Measurements from ENCODE around the gene BEND5.

BEND5 gene, protein sequence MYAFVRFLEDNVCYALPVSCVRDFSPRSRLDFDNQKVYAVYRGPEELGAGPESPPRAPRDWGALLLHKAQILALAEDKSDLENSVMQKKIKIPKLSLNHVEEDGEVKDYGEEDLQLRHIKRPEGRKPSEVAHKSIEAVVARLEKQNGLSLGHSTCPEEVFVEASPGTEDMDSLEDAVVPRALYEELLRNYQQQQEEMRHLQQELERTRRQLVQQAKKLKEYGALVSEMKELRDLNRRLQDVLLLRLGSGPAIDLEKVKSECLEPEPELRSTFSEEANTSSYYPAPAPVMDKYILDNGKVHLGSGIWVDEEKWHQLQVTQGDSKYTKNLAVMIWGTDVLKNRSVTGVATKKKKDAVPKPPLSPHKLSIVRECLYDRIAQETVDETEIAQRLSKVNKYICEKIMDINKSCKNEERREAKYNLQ

DNA sequence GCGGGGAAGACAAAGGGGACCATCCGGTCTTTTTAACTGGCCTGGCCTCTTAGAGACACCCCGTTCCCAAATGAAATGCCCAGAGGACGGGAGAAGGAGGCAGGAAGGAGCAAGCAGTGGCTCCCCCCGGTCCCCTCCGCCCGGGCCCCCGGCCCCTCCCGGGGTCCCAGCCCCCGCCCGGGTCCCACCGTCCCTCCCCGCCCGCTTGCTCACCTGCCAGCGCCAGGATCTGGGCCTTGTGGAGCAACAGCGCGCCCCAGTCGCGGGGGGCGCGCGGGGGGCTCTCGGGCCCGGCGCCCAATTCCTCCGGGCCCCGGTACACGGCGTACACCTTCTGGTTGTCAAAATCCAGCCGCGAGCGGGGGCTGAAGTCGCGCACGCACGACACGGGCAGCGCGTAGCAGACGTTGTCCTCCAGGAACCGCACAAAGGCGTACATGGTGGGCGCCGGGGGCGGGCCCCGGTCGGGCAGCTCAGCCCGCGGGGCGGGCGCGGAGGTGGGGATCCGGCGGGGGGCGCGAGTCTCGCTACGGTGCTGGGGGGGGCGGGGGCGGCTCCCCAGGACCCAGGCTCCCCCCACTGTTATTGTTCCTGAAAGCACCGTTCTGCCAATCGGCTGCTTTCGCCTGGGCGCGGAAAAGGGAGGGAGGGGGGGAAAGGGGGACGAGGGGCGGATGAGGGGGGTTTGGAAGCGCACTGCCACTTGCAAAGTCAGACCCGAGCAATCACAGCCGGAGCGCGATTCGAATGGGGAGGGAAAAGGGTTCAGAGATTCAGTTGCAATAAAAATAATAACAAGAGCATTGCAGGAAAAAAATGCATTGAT lies at the start of gene BEND5:
TSS of gene BEND5 (minus strand) at position 499 of the 826 bp plus-strand sequence. CDS start at position 439, 60 bp downstream.
- DNase-seq (ENCODE audit: low read depth, low spot score): peak; percentile 27

DNA sequence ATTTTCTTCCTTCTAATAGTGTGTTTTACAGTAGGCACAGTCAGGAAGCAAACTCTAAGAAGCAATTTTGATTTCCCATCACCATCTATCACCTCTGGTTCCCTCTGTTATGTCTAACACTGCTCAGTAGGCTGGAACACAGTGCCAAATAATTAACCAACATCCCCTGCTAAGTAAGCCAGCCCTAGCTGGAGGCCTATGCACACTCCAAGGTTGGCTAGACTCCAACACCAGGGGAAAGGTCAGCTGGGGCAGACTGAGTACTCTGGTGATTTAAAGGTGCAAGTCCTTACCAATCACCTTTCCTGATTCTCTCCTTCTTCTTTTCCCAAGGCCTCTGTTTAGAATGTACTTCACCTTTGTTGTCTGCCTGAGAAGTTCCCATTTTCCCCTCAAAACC lies 46.5 kb upstream of the BEND5 start:
- no peak for DNase-seq (ENCODE audit: low read depth, low spot score)

DNA sequence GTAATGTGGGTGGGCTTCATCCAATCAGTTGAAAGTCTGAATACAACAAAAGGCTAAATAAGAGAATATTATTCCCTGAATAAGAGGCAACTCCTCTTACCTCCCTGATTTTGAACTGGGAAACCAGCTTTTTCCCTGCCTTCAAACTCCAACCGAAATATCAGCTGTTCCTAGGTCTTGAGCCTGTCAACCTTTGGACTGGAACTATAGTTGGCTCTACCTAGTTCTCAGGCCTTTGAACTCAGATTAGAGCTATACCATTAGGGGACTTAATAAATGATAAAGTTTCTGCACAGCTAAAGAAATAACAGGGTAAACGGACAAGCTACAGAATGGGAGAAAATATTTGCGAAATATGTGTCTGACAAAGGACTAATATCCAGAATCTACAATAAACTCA lies 43.8 kb upstream of the BEND5 start:
- no peak for DNase-seq (ENCODE audit: low read depth, low spot score)

DNA sequence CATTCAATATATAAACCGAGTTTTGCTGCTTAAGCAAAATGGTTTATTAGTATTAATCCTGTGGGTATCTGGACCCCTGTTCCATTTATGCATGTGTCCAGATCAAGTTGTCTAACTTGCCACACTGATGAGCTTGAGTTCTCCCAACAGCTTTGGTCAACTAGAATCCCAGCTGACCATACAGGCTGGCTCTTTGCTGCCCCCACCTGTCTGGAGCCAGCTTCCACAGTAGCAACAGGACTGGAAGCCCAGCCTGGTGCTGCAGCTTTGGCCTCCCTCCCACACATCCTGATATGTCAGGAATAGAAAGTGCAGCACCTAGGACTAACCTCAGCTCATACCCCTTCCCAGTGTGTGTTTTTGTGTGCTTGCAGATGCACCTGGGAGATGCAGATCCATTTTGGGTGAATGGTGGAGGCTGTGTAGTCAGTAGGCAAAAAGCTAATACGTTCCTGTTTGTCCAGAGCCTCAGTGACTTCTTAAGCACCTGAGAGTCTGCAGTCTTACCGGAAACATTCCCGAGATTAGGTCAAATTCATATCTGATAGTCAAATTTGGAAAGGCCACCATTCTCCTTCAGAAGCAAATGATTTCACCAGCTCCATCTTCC lies 40.9 kb upstream of the BEND5 start:
- no peak for DNase-seq (ENCODE audit: low read depth, low spot score)

DNA sequence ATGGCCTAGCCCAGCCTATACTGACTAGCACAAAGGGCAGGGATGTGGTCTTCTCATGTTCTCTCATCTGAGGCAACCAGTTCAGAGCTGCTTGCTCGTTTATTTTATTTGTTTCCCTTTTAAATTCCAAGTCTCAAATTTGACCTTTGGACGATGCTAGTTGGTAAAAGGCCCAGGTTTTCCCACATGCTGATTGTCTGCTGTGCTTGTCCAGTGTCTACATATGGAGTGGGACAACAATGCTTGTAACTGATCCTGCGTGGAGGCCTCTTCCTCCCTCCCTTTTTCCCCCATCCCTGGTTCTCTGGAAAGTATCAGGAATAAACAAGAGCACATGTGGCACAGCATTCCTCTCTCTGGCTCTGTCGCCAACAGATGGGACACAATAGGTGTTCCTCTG lies 34.0 kb upstream of the BEND5 start:
- no peak for DNase-seq (ENCODE audit: low read depth, low spot score)

DNA sequence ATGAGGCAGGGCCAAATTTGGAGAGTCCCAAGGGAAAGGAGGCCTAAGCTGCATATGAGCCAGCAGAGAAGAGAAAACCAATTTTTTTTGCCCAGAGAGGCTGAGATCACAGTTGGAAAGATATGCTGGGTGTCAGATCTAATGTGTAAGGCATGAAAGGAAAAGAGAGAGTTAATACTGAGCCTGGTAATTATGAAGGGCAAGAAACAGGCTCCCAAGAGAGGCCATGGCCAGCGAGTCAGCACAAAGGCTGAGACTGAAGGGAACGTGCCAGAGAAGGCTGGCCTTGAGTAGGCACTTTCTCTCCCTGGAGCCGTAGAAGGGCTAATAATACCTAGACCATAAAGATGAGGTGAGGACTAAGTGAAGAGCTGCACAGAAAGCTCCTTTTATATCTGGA lies 31.8 kb upstream of the BEND5 start:
- DNase-seq (ENCODE audit: low read depth, low spot score): no peak

DNA sequence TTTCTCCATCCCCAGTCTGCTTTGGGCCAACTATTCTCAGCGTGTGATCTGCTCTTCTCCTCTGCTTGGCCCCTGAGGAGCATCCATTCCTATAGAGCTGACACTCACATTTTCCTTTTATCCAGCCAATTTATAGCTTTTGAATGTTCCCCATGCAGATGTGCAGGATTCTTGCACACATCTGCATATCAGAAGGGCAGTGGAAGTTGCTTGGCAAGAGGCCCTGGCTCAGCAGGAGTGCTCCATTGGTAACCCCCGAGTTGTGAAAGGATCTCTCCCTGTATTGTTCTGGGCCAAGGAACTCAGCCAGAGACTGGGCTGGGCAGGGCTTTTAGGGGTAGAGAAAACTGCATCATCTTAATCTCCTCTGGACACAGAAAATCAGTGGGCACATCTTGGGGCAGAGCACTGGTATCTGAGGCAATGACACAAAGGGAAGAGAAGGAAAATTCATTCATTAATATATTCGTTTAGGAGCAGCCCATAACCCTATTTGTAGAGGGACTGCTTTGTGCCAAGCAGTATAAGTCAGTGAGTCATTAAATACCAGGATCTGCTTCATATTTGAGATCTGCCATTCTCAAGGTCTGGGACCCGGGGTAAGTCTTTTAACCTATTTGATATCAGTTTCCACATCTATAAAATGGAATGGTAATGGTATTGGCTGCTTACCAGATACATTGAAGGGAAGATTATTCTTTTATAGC lies 31.0 kb upstream of the BEND5 start:
- DNase-seq (ENCODE audit: low read depth, low spot score): no peak

DNA sequence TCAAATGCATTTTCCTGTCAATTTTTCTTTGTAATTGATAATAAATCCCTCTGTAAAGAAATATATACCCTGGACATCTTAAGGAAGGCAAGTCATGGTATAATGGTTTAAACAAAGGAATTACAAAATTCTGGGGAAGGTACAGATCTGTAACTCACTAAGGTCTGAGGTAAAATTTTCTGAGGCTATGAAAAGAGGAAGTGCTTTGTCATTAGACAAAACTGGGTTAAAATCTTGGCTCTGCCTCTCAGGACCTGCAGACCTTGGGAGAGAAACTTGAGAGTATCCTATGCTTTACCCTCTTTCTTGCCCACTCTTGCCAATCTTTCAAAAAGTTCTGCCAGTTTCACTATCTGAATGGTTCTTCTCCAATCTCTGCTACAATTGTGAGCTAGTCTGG lies 26.8 kb upstream of the BEND5 start:
- DNase-seq (ENCODE audit: low read depth, low spot score): no peak

DNA sequence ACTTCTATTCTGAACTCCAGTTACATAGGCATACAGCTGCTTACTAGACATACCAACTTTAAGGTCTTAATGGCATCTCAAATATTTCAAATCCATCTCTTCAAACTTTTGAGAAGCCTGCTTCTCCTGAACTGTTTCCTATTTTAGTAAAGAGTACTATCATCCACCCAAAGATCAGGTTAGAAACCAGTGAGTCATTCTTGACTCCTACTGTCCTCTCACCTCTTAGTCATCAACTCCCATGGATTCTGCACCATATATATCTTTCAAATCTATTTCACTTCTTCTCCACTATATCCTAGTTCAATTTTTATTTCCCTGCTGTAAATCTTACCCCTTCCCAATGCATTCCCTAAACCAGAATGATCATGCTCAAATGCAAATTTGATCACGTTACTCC lies 18.1 kb upstream of the BEND5 start:
- DNase-seq (ENCODE audit: low read depth, low spot score): no peak

DNA sequence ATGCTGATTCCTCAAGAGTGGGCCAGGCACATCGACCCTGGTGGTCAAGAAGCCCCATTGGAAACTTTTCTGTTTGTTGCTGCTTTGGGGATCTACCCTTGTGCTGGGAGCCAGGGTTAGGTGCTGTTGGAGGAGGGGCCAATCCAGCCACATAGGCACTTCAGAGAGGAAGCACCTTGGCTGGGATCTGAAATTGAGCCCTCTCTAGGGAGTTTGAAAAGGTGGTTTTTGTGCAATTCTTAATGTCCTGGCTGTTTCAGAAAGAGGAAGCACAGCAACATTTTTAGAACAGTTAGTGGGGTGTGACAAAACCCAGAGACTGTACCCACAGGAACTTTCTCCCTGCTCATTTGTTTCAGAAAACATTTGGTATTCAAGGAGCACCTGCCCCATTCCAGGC lies 17.2 kb upstream of the BEND5 start:
- no peak for DNase-seq (ENCODE audit: low read depth, low spot score)

DNA sequence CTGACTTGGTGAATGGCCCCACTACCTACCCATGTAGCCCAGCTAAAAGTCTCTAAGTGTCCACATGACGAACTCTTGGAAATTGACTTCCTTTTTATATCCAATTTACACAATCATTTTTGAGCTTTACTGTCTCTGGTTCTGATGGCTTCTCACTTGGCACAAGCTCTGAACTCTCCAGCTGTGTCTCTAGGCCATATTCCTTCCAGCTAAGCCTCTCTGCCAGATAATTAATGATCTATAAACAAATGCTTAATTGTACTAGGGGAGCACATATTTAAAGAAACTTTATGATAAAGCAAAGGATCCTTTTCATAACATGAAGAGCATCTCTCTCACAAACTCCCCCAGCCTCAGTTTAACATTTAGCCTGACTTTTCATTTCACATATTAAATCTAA lies 16.3 kb upstream of the BEND5 start:
- no peak for DNase-seq (ENCODE audit: low read depth, low spot score)

DNA sequence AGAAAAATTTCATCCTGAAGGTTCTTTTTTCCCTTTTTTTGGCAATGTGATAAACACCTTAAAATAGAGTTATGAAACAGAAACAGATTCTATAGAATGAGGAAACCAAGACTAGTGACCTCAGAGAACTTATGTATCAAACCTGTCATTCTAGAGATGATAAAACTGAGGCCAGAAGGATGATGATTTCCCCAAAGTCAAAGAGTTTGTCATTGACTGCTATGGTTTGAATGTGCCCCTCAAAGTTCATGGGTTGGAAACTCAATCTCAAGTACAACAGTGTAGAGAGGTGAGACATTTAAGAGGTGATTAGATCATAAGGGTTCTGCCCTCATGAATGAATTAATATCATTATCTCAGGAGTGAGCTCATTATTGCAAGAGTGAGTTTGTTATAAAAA lies 13.7 kb upstream of the BEND5 start:
- no peak for DNase-seq (ENCODE audit: low read depth, low spot score)

DNA sequence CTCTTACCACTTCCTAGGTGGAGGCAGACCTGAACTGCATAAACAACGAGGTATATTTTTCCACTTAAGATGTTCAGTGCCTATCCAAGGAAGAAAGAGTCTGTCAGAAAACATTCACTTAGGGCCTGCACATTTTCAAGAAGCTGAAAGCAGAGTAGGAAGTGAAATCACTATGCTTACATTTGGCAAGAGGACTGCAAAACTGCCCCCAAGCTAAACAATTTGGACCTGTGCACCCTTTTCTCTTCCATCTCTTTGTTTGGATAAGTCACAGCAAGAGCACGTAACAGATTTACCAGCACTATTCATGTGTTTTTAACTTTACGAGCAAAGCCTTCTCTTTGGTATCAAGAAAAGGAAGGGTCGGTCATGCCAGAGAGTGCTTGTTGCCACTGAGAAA lies 13.2 kb upstream of the BEND5 start:
- no peak for DNase-seq (ENCODE audit: low read depth, low spot score)

DNA sequence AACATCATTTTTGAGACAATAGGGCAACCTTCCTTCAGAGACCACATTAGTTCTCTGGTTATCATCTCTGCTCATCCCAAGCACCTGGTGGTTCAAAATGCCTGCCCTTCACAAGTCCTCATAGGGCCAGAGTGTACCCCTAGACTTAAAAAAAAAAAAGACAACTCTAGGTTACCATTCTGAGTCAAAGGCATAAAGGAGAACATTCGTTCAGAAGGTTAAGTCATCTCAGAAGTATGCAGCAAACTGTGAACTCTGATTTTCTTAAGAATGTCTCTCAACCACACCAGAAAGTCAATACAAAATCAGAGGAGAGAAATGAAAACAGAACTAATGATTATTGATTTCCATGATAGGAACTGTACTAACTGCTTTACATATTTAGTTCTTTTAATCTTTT lies 9.2 kb upstream of the BEND5 start:
- no peak for DNase-seq (ENCODE audit: low read depth, low spot score)

DNA sequence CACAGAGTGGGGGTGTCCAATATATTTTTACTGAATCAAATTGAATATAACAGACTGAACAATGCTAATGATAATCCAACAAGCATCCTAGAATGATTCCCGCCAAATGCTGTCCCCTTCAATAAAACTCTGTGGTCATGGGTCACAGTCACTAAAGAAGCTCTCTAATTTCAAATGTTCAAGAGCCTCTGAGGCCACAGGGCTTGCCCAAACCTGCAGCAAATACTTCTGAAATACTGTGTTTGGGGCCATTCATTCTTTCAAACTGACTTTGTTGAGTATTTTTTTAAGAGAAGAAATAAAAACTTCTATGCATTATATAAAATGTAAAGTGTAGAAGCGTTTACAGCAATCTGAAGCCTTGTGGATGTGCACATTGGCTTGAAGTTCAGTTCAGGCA lies 7.6 kb upstream of the BEND5 start:
- DNase-seq (ENCODE audit: low read depth, low spot score): no peak

DNA sequence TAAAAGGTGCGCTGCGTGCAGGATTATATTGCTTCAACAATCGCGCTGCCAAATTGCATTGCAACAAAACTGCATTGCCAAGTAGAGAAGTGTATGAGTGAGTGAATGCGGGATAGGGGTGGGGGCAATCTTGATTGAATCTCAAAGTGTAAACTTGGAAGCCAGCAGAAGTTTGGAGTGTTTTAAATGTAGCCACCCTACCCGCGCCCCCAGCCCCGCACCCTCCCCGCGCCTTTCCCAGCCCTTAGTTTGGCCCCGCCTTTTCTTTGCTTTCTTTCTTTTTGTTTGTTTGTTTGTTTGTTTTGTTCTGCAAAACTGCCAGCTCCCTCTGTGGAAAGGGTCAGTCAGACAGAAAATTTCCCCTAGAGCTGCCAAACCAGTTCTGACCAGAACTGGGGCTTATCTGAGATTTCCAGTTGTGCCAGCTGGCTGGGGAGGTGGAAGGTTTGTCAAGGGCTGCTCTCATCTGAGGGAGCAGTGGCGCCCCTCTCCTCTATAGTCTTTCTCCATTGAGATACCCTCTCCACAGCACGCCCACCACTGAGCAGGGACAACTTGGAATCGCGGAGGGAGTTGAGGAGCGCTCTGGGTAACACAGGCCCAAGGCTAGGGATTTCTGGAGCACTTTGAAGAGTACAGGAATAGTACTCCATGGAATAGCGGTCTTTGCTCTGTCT lies 666 bp upstream of the BEND5 start:
- DNase-seq (ENCODE audit: low read depth, low spot score): no peak

DNA sequence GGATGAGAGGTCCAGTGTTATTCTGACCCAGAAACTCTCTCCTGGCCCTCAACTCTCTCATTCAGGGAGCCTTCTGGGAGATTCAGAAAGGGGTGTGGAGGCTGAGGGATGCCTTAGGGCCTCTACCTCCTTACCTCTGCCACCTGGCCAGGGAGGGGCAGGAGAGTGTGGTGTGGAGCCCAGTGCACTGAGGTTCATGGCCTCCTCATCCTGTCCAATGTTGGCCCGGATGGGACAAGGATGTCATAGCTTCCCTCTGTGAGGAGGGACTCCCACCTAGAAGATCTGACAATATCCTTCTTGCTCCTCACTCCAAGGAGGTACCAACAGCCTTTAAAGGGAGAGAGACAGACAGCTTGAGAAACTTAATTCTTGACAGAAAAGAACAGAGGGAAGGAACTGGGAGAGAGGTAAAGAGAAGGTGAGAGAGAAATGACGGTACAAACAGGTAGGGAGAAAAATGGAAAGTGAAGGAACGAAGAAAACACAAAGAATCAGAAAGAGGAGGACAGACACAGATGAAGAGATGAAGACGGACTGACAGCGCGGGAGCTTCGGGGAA lies 779 bp downstream of the BEND5 start:
- no peak for DNase-seq (ENCODE audit: low read depth, low spot score)

DNA sequence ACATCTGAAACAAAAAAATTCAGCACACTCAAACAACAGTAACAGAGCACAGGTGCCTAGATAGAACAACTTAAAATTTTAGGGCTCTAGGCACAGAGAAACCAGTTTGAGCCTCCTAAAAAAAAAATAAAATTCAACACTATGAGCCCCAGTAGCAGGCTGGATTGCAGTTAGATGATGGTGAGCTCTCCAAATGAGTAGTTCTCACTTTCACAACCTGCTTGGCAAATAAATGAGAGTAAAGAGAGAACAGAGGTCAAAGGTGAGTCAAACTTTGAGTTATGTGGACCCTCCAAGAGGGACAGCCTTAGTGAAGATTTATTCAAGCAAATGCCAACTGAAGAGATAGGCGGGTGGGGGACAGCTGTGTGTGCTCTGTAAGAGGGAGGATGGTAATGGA lies 3.6 kb downstream of the BEND5 start:
- no peak for DNase-seq (ENCODE audit: low read depth, low spot score)

DNA sequence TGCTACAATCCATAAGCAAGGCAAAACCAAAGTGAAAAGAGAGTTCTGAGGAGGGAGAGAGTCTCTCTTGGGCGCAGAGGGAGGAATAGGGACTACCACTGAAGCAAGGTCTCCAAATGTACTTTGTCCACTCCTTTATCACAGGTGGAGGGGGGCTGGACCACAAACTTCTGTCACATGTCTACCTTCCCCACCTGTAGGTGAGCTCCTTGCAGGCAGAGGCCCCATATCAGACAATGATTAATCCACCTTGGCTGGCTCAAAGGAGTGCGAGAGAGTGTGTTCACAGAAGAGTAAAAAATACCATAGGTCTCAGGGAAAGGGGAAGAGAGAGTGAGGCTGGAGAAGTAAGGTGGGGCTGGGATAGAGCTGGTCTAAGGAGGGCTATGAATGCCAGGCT lies 4.5 kb downstream of the BEND5 start:
- DNase-seq (ENCODE audit: low read depth, low spot score): no peak

DNA sequence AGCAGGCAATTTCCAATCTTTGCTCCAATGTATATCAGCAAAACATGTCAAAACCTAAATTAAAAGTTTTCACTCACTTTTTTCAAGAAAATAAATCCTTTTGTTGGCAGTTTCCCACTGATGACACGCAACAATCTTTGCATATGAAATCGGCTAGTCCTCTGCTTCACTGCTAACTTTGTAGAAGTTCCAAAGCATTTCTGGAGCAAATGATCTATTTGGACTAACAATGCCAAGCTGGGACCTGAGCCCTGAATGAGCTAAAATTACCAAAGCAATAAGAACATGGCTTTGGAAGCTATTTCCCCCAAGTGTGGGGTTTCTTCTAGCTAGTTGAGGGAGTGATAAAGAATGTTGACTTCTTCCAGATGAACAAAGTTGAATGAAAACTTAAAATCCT lies 5.1 kb downstream of the BEND5 start:
- no peak for DNase-seq (ENCODE audit: low read depth, low spot score)

DNA sequence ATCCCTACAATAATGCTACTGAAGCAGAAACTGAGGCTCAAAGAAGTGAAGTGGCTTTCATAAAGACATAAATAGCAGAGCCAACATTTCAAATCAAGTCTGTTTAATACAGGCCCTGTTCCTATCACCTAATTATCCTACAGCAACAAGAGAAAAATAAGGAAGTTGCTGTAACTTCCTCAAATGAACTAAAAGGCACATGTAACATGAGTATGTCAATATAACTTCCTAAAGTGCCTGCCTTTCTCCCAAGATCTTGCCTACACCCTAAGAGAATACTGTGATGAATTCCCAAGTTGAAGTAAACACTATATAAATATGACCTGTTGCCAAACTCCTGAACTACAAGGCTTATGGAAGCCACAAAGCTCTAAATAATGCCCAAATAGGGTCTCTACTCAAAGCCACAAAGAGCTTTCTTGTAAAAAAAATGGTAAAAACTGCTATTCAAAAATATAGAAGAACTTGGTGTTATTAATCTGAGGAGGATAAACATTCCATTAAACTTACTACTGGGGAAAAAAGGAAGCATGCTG lies 8.6 kb downstream of the BEND5 start:
- DNase-seq (ENCODE audit: low read depth, low spot score): no peak

All from activated naive CD8-positive, alpha-beta T cell treated with anti-CD3 and anti-CD28 coated beads, Interleukin-2, amount 50 U/mL, for 16 hours (primary cell).